HS-27A (cell line): Measurements from ENCODE around the gene MRPS6.
A peak's percentile ranks its signal among the peaks of the same experiment; 100 is the strongest.

Experiments
- DNase-seq: peaks from one replicate; pipeline ENCODE4 v3.0.0-alpha.2; 2012; ENCODE audit warnings: low read depth, missing footprints

The MRPS6 gene

GRCh38 chr21:34073032-34073748, at the start of gene MRPS6, which contains the start of gene SLC5A3:
Gene MRPS6 (plus strand): TSS chr21:34073578. CDS start chr21:34073701, 123 bp downstream.
Gene SLC5A3 (plus strand): TSS chr21:34073578. CDS start chr21:34095199, 21,621 bp downstream.
- DNase-seq = peak; percentile 63

GRCh38 chr21:34023691-34024373, 49.5 kb upstream of the MRPS6 start:
- no peak for DNase-seq

GRCh38 chr21:34024374-34024693, 49.0 kb upstream of the MRPS6 start:
- DNase-seq = no peak

- DNase-seq = no peak
These were observed 45.5 kb upstream of the MRPS6 start for GRCh38 chr21:34027721-34028461.

GRCh38 chr21:34029743-34030528, 43.4 kb upstream of the MRPS6 start:
- peak; percentile 66 for DNase-seq

DNA sequence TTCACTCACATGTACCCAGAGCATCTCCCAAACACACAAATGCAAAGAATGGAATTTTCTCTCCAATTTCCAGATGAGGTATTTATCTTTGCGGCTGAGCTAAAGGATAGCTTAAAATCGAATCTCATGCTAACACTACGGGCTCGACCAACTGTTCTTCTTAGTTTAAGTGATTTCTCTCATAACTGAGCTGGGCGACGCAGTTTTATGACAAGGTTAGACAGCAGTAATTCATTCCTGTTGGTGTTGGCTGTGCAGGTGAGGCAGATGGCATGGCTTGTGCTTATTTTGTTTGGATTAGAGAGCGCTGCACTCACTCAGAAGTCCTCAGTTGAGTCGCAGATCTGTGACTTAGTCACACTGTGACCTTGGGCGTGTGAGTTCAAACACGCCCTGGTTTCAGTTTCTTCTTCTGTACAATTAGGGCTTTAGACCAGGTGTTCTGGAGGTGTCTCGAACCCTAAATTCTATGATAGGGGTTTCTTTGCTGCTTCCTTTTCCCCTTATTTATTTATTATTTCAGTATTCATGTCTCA, 41.5 kb upstream of the MRPS6 start:
- DNase-seq = no peak

- no peak for DNase-seq
These were observed 38.9 kb upstream of the MRPS6 start for GRCh38 chr21:34034369-34035014.

DNA sequence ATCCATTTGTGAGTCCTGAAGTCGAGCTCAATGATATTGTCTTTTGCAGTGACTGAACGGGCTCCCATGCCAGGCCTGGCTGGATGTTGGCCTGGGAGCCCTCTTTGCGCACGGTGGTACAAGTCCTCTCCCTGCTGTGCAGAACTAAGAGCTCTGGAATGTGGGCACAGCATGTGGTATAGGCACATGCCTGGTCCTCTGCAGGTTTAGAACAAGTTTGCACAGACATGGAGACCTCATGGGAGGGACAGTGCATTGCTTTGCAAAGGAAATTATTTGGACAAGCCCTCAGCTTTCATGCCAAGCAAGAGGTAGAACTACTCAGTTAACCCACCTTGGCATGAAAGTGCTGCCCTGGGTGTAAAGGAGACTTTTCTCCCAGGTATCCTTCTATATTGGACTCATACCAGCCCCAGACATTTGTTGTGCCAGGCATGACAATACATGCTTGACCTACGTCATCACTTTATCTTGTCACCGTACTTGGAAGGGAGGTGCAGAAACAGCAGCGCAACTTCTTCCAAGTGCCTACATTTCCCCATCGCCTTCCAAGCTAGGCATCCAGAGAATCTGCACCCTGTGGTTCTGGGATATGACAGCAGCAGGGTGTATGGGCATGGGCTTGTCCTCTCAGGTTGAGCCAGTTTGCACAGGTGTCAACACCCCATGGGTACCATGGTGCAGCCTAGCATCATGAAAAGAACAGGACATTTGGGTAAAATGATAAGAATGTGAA, 37.6 kb upstream of the MRPS6 start:
- no peak for DNase-seq

GRCh38 chr21:34037009-34037795, 36.2 kb upstream of the MRPS6 start:
- no peak for DNase-seq

GRCh38 chr21:34039678-34040382, 33.5 kb upstream of the MRPS6 start:
- DNase-seq = no peak

- DNase-seq = no peak
These were observed 30.6 kb upstream of the MRPS6 start for GRCh38 chr21:34042735-34043134.

GRCh38 chr21:34043333-34043732, 30.0 kb upstream of the MRPS6 start:
- DNase-seq = no peak

GRCh38 chr21:34046917-34047316, 26.5 kb upstream of the MRPS6 start:
- DNase-seq = no peak

GRCh38 chr21:34047835-34048234, 25.5 kb upstream of the MRPS6 start:
- DNase-seq = no peak

- no peak for DNase-seq
These were observed 21.2 kb upstream of the MRPS6 start for GRCh38 chr21:34052171-34052570.

- no peak for DNase-seq
These were observed 19.1 kb upstream of the MRPS6 start for GRCh38 chr21:34054259-34054658.

DNA sequence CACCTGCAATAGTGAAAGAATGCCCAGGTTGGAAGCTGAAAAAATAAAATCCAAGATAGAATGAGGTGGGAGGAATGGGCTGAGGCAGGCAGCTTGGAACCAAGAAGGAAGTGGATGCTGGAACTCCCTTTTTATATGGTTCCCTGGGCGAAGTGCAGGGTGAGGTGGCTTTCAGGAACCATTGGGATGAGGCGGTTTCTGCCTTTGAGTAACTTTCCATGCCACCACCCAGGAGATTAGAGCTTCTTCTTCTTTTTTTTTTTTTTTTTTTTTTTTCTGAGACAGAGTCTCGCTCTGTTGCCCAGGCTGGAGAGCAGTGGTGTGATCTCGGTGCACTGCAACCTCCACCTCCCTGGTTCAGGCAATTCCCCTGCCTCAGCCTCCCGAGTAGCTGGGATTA, 17.8 kb upstream of the MRPS6 start:
- DNase-seq = no peak

- no peak for DNase-seq
These were observed 11.4 kb upstream of the MRPS6 start for GRCh38 chr21:34061983-34062382.

- peak; percentile 58 for DNase-seq
These were observed 8.4 kb upstream of the MRPS6 start for GRCh38 chr21:34065027-34065426.
